ENCODE results near the gene FSHR.

GRCh38 chr2:48954311-48954710 lies 200.0 kb downstream of the FSHR start:
- TF ChIP-seq CTCF (IDR thresholded peaks at IDR 0.05) (no peak), POLR2A (IDR thresholded peaks at IDR 0.05) (no peak)
